A673 (cell line): ENCODE measurements around the gene WDR82. TPM values are rescaled to one million over a fixed set of nuclear protein-coding genes. Genes with fewer than 3 reads are reported as not detected.

Source experiments
- BruUV-seq: library from RNA; stranded (reverse); fragments of 400-500 nt; replicated peaks from 2 replicates; lab custom pipeline; 2021; lab: Mats Ljungman, UMichigan
- CTCF ChIA-PET: fragments of 300-600 bp; sonication (Branson Sonifier 250); formaldehyde crosslinking; loops from one replicate; lab custom pipeline; 2022; ENCODE audit warnings: antibody characterized with exemption; lab: Charles Lee
- POLR2A ChIA-PET: fragments of 300-600 bp; sonication (Branson Sonifier 250); formaldehyde crosslinking; loops from one replicate; lab custom pipeline; 2022; ENCODE audit warnings: antibody characterized with exemption; ENCODE audit not compliant: low non-redundant PET; lab: Charles Lee
- DNase-seq: peaks from one replicate; pipeline ENCODE4 v3.0.0-alpha.2; 2015; ENCODE audit warnings: low spot score
- H3K27ac ChIP-seq: fragments of 200-600 bp; sonication (generic); 2 replicates; pipeline ENCODE4 v1.5.1; 2016; ENCODE audit warnings: mixed run types, low read depth, mild to moderate bottlenecking, mixed read lengths, antibody characterized with exemption, low read length; ENCODE audit not compliant: poor library complexity, severe bottlenecking
- H3K27me3 ChIP-seq: fragments of 200-600 bp; sonication (generic); replicated peaks from 2 replicates; pipeline ENCODE4 v1.6.1; 2017; ENCODE audit warnings: mixed run types, low read depth, mild to moderate bottlenecking, mixed read lengths, antibody characterized with exemption, low read length; ENCODE audit not compliant: insufficient read depth, poor library complexity
- H3K36me3 ChIP-seq: fragments of 200-600 bp; sonication (generic); 2 replicates; pipeline ENCODE4 v1.6.1; 2016; ENCODE audit warnings: mixed run types, mild to moderate bottlenecking, mixed read lengths, antibody characterized with exemption, low read length; ENCODE audit not compliant: insufficient read depth, poor library complexity, severe bottlenecking
- H3K4me1 ChIP-seq: fragments of 200-600 bp; sonication (generic); 2 replicates; pipeline ENCODE4 v1.6.1; 2017; ENCODE audit warnings: mixed run types, mild to moderate bottlenecking, mixed read lengths, antibody characterized with exemption, low read length; ENCODE audit not compliant: insufficient read depth, poor library complexity, severe bottlenecking
- H3K4me3 ChIP-seq: fragments of 200-600 bp; sonication (generic); 2 replicates; pipeline ENCODE4 v1.5.1; 2016; ENCODE audit warnings: low read depth, mixed run types, mild to moderate bottlenecking, mixed read lengths, low read length; ENCODE audit not compliant: poor library complexity, severe bottlenecking
- H3K9me3 ChIP-seq: fragments of 200-600 bp; sonication (generic); 2 replicates; pipeline ENCODE4 v1.6.1; 2016; ENCODE audit warnings: mixed run types, low read depth, mild to moderate bottlenecking, mixed read lengths, antibody characterized with exemption, low read length; ENCODE audit not compliant: poor library complexity, severe bottlenecking
- EZH2 ChIP-seq: fragments of 200-600 bp; sonication (generic); IDR thresholded peaks from 2 replicates; pipeline ENCODE4 v1.6.1; 2017; ENCODE audit warnings: borderline replicate concordance, low read depth, mild to moderate bottlenecking, mixed read lengths, antibody characterized with exemption, low read length; ENCODE audit not compliant: poor library complexity, severe bottlenecking
- intact Hi-C: fragments of 100-400 bp; cut with micrococcal nuclease; formaldehyde crosslinking; loops from one replicate; pipeline ENCODE4 v1.10.0; 2022; ENCODE audit not compliant: unreplicated experiment
- total RNA-seq: library from RNA; stranded (reverse); gene quantifications from 2 replicates; pipeline ENCODE4 v1.2.3, GENCODE V29; 2021
- TF ChIP-seq, protein P1 (sequence below): fragments of 300-800, 200-600 bp; sonication (generic); conservative IDR thresholded peaks from 2 replicates; pipeline ENCODE4 v1.5.1; 2017; ENCODE audit warnings: low read depth, mild to moderate bottlenecking, antibody characterized with exemption, low read length, moderate library complexity, mixed read lengths

The WDR82 gene
- total RNA-seq, 1 experiment from 2014 or later = 54.3 TPM

GRCh38 chr3:52299879-52300611 lies 21.6 kb upstream of the WDR82 start:
- Histone ChIP-seq H3K36me3 (no peaks in the 10 kb centered on the region), H3K4me3 (no peak overlapping the region), H3K9me3 (no peaks in the 10 kb centered on the region), H3K4me1 (no peaks in the 10 kb centered on the region), H3K27me3 (no peaks in the 10 kb centered on the region), H3K27ac (no peak overlapping the region)
- peak; percentile 26 for DNase-seq
- CTCF ChIA-PET = no interaction called here
- intact Hi-C loops = no loop called here
- TF ChIP-seq EZH2 = no peak
- TF ChIP-seq, protein P1, sequence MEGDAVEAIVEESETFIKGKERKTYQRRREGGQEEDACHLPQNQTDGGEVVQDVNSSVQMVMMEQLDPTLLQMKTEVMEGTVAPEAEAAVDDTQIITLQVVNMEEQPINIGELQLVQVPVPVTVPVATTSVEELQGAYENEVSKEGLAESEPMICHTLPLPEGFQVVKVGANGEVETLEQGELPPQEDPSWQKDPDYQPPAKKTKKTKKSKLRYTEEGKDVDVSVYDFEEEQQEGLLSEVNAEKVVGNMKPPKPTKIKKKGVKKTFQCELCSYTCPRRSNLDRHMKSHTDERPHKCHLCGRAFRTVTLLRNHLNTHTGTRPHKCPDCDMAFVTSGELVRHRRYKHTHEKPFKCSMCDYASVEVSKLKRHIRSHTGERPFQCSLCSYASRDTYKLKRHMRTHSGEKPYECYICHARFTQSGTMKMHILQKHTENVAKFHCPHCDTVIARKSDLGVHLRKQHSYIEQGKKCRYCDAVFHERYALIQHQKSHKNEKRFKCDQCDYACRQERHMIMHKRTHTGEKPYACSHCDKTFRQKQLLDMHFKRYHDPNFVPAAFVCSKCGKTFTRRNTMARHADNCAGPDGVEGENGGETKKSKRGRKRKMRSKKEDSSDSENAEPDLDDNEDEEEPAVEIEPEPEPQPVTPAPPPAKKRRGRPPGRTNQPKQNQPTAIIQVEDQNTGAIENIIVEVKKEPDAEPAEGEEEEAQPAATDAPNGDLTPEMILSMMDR = no peak
- POLR2A ChIA-PET = interaction anchor here (0.6 kb wide), 1 partner anchor 29 kb away, joined by 5 read pairs; no protein-coding TSS in a partner anchor
- BruUV-seq = no TSS peak

GRCh38 chr3:52299247-52299878 lies 20.9 kb upstream of the WDR82 start:
- no peak for DNase-seq
- CTCF ChIA-PET = no interaction called here

GRCh38 chr3:52298149-52299098 lies 20.0 kb upstream of the WDR82 start:
- TF ChIP-seq, protein P1 = no peak
- TF ChIP-seq EZH2 = no peak
- Histone ChIP-seq H3K27ac (no peak overlapping the region), H3K4me3 (no peak overlapping the region), H3K36me3 (no peaks in the 10 kb centered on the region), H3K27me3 (no peaks in the 10 kb centered on the region), H3K4me1 (no peaks in the 10 kb centered on the region), H3K9me3 (no peaks in the 10 kb centered on the region)
- ChIA-PET CTCF (no interaction called here), POLR2A (no interaction called here)
- BruUV-seq = no TSS peak
- intact Hi-C loops = no loop called here
- DNase-seq = no peak

More at GRCh38 chr3:52299247-52299878, 20.9 kb upstream of the WDR82 start:
- intact Hi-C loops = no loop called here
- Histone ChIP-seq H3K27me3 (no peaks in the 10 kb centered on the region), H3K4me1 (no peaks in the 10 kb centered on the region), H3K36me3 (no peaks in the 10 kb centered on the region), H3K9me3 (no peaks in the 10 kb centered on the region), H3K27ac (no peak overlapping the region), H3K4me3 (no peak overlapping the region)
- no peak for TF ChIP-seq EZH2
- TF ChIP-seq, protein P1 = no peak
- BruUV-seq = no TSS peak
- POLR2A ChIA-PET = interaction anchor here (0.6 kb wide), 1 partner anchor 28 kb away, joined by 5 read pairs; no protein-coding TSS in a partner anchor
